Measurements from ENCODE around the gene HMBS.

DNA sequence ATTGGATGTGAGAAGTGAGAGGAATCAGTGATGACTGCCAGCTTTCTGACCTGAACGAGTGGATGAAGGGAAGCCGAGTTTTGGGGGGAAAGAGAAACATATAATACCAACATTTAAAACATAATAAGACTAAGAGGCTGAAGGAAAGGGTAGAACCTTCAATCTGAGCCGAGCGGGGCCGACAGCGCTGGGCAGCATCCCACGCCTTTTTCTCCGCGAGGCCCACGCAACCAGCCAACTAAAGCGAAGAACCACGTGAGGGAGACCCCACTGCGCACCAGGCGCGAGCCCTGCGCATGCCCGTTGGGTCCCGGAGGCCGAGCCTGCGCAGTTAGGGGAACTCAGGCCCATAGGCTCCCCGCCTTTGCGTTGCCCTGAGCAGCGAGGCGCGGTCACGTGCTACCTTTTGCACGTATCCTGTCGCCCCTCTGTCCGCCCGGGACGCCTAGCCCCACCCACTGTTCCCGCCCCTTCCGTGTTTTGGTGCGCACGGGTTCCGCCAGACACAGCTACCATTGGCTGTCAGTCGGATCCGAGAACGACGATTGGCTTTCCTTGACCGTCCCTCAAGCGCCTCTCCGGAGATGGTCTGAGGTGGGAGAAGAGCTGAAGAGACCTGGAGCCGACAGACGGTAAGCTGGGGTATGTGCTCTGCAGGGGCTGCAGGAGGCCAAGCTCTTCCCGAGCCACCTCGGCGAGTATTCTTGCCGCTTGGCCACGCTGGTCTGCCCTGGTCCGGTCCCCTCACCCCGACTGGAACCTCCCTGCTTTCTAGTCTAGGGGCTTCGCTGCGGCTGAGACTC lies 36.5 kb downstream of the HMBS start, which contains the start of gene HINFP:
- peak; percentile 64 for TF ChIP-seq FOXP2 (optimal IDR thresholded peaks at IDR 0.05; ENCODE audit: control extremely low read depth, extremely low read length, insufficient read depth)
- no peak for TF ChIP-seq EZH2 (IDR thresholded peaks at IDR 0.05)
